DOHH2 (cell line): ENCODE measurements around the gene SULF2.

Source experiments
- H3F3A ChIP-seq: fragments of 200-600 bp; sonication (generic), shearing (Covaris generic); 2 replicates; pipeline ENCODE4 v1.6.0; 2016; ENCODE audit warnings: antibody characterized with exemption, mild to moderate bottlenecking; ENCODE audit not compliant: control insufficient read depth, insufficient read depth
- H3K27ac ChIP-seq: fragments of 200-600 bp; sonication (generic); 2 replicates; pipeline ENCODE4 v1.5.1; 2014; ENCODE audit warnings: low read depth, mild to moderate bottlenecking, low read length, moderate library complexity
- H3K27me3 ChIP-seq: fragments of 200-600 bp; sonication (generic); 2 replicates; pipeline ENCODE4 v1.6.1; 2014; ENCODE audit warnings: mild to moderate bottlenecking, low read length, mixed read lengths; ENCODE audit not compliant: control insufficient read depth
- H3K36me3 ChIP-seq: fragments of 200-600 bp; sonication (generic); 2 replicates; pipeline ENCODE4 v1.6.1; 2014; ENCODE audit warnings: mild to moderate bottlenecking, low read length, moderate library complexity, mixed read lengths; ENCODE audit not compliant: control insufficient read depth
- H3K4me1 ChIP-seq: fragments of 200-600 bp; sonication (generic); 2 replicates; pipeline ENCODE4 v1.6.1; 2014; ENCODE audit warnings: mild to moderate bottlenecking, low read length, mixed read lengths; ENCODE audit not compliant: control insufficient read depth
- H3K4me2 ChIP-seq: fragments of 200-600 bp; sonication (generic); 2 replicates; pipeline ENCODE4 v1.6.0; 2014; ENCODE audit warnings: mild to moderate bottlenecking, low read length, moderate library complexity
- H3K4me3 ChIP-seq: fragments of 200-600 bp; sonication (generic); 2 replicates; pipeline ENCODE4 v1.5.1; 2014; ENCODE audit warnings: mild to moderate bottlenecking, low read length, mixed read lengths
- H3K79me2 ChIP-seq: fragments of 200-600 bp; sonication (generic); 2 replicates; pipeline ENCODE4 v1.6.1; 2014; ENCODE audit warnings: mild to moderate bottlenecking, low read length, mixed read lengths; ENCODE audit not compliant: control insufficient read depth
- H3K9me2 ChIP-seq: fragments of 200-600 bp; sonication (generic); replicated peaks from 2 replicates; pipeline ENCODE4 v1.6.1; 2014; ENCODE audit warnings: mild to moderate bottlenecking, low read length, mixed read lengths; ENCODE audit not compliant: control insufficient read depth
- H3K9me3 ChIP-seq: fragments of 200-600 bp; sonication (generic); 2 replicates; pipeline ENCODE4 v1.6.1; 2014; ENCODE audit warnings: antibody characterized with exemption, low read length, mixed read lengths; ENCODE audit not compliant: control insufficient read depth, insufficient read depth
- H4K20me1 ChIP-seq: fragments of 200-600 bp; sonication (generic); 2 replicates; pipeline ENCODE4 v1.6.0; 2014; ENCODE audit warnings: low read depth, mild to moderate bottlenecking, antibody characterized with exemption, low read length, moderate library complexity; ENCODE audit not compliant: control insufficient read depth, insufficient read depth
- CTCF ChIP-seq: fragments of 200-600 bp; sonication (generic); IDR thresholded peaks from one replicate; pipeline ENCODE4 v1.5.1; 2014; ENCODE audit warnings: antibody characterized with exemption, mild to moderate bottlenecking, low read depth, low read length; ENCODE audit not compliant: poor library complexity, severe bottlenecking
- EZH2phosphoT487 ChIP-seq: fragments of 200-600 bp; sonication (generic); IDR thresholded peaks from 2 replicates; pipeline ENCODE4 v1.6.1; 2017; ENCODE audit warnings: borderline replicate concordance, mild to moderate bottlenecking, antibody characterized with exemption, low read length, moderate library complexity, mixed read lengths

SULF2 gene

DNA sequence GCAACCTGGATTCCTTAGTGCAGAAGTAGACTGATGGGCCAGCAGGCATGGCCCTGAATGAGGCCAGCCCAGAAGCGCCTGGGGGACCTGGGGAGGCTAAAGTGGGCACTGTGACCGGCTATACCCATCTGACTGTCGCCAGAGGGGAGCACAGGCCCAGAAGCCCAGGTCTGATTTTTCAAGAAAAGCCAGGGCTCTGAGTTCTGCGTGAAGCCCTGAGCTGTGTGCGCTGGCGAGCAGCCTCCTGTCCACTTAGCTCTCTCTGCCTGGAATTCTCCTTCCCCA lies 111.7 kb downstream of the SULF2 start:
- no peaks in the 10 kb centered on the region for H4K20me1 ChIP-seq
- H3K27ac ChIP-seq = no peak overlapping the region
- H3K4me1 ChIP-seq = peaks cover 5% of the 10 kb centered on the region; the same call in 1 of the 2 replicates
- no peak overlapping the region for H3K4me3 ChIP-seq
- TF ChIP-seq CTCF (no peak), EZH2phosphoT487 (no peak)
- H3F3A ChIP-seq = no peaks in the 10 kb centered on the region
- no peak overlapping the region for H3K4me2 ChIP-seq
- H3K79me2 ChIP-seq = no peaks in the 10 kb centered on the region
- H3K9me3 ChIP-seq = no peaks in the 10 kb centered on the region
- no peaks in the 10 kb centered on the region for H3K9me2 ChIP-seq
- no peaks in the 10 kb centered on the region for H3K27me3 ChIP-seq
- H3K36me3 ChIP-seq = no peaks in the 10 kb centered on the region

GRCh38 chr20:47672886-47673670 lies 112.2 kb downstream of the SULF2 start:
- H3F3A ChIP-seq = no peaks in the 10 kb centered on the region
- H3K9me2 ChIP-seq = no peaks in the 10 kb centered on the region
- no peaks in the 10 kb centered on the region for H3K36me3 ChIP-seq
- H3K9me3 ChIP-seq = no peaks in the 10 kb centered on the region
- TF ChIP-seq EZH2phosphoT487 = no peak
- no peak for TF ChIP-seq CTCF
- H3K4me3 ChIP-seq = no peak overlapping the region
- peaks cover 8% of the 10 kb centered on the region; the same call in 1 of the 2 replicates for H3K4me1 ChIP-seq
- no peak overlapping the region for H3K27ac ChIP-seq
- H4K20me1 ChIP-seq = no peaks in the 10 kb centered on the region
- H3K27me3 ChIP-seq = no peaks in the 10 kb centered on the region
- H3K79me2 ChIP-seq = no peaks in the 10 kb centered on the region
- no peak overlapping the region for H3K4me2 ChIP-seq

GRCh38 chr20:47672166-47672565 lies 113.1 kb downstream of the SULF2 start:
- Histone ChIP-seq H4K20me1 (no peaks in the 10 kb centered on the region; the same call in 1 of the 2 replicates), H3K4me1 (peaks cover 3% of the 10 kb centered on the region; the same call in 1 of the 2 replicates), H3K79me2 (no peaks in the 10 kb centered on the region), H3K4me2 (no peak overlapping the region), H3K27me3 (no peaks in the 10 kb centered on the region), H3K9me2 (no peaks in the 10 kb centered on the region), H3K4me3 (no peak overlapping the region), H3K9me3 (no peaks in the 10 kb centered on the region), H3K27ac (no peak overlapping the region), H3F3A (no peaks in the 10 kb centered on the region; the same call in 1 of the 2 replicates), H3K36me3 (no peaks in the 10 kb centered on the region)
- no peak for TF ChIP-seq CTCF
- TF ChIP-seq EZH2phosphoT487 = no peak
